Stimulated activated effector memory CD8-positive, alpha-beta T cell treated with anti-CD3 and anti-CD28 coated beads, Interleukin-12 subunit alpha, Interleukin-12 subunit beta, amount 100 ng/mL, for 72 hours (primary cell): ENCODE results near the gene SDHAF1.
"Not testable (repeated sequence)": the region's sequence is repeated elsewhere in the genome, so short reads cannot be mapped to it uniquely, and the experiment has no call there.

Experiments used
- ATAC-seq: fragments of 150-1000 bp; cut with Tn5 transposase; 2 replicates; pipeline ENCODE4 v1.10.0; 2021
- DNase-seq, 2 donors: peaks; one replicate each; pipeline ENCODE4 v3.0.0; 2021 to 2022; ENCODE audit warnings: low spot score in 2 of 2
- H3K27ac Mint-ChIP-seq: one replicate; pipeline ENCODE4 v1.8.0; 2022; ENCODE audit warnings: mild to moderate bottlenecking, mixed read lengths
- H3K36me3 Mint-ChIP-seq: one replicate; pipeline ENCODE4 v1.8.0; 2022; ENCODE audit warnings: mild to moderate bottlenecking, mixed read lengths
- H3K4me1 Mint-ChIP-seq: one replicate; pipeline ENCODE4 v1.8.0; 2022; ENCODE audit warnings: mixed read lengths
- H3K4me3 Mint-ChIP-seq: one replicate; pipeline ENCODE4 v1.8.0; 2022; ENCODE audit warnings: mild to moderate bottlenecking, mixed read lengths
- H3K9me3 Mint-ChIP-seq: one replicate; pipeline ENCODE4 v1.8.0; 2022; ENCODE audit warnings: mixed read lengths

The SDHAF1 gene

GRCh38 chr19:35978271-35978670 is 16.7 kb upstream of the SDHAF1 start:
- H3K9me3 Mint-ChIP-seq = no peaks in the 10 kb centered on the region
- H3K4me1 Mint-ChIP-seq = no peaks in the 10 kb centered on the region
- no peak overlapping the region for H3K27ac Mint-ChIP-seq
- no peaks in the 10 kb centered on the region for H3K36me3 Mint-ChIP-seq
- H3K4me3 Mint-ChIP-seq = no peak overlapping the region
- ATAC-seq = no peak
- DNase-seq = no peak

GRCh38 chr19:35978832-35979365 is 16.1 kb upstream of the SDHAF1 start:
- H3K36me3 Mint-ChIP-seq = no peaks in the 10 kb centered on the region
- H3K4me3 Mint-ChIP-seq = no peak overlapping the region
- H3K27ac Mint-ChIP-seq = no peak overlapping the region
- ATAC-seq (no peak), DNase-seq (no peak)
- no peaks in the 10 kb centered on the region for H3K9me3 Mint-ChIP-seq
- no peaks in the 10 kb centered on the region for H3K4me1 Mint-ChIP-seq

GRCh38 chr19:35980997-35981396 is 14.0 kb upstream of the SDHAF1 start:
- DNase-seq, H3K4me1 Mint-ChIP-seq, H3K36me3 Mint-ChIP-seq, ATAC-seq, H3K27ac Mint-ChIP-seq, H3K9me3 Mint-ChIP-seq, H3K4me3 Mint-ChIP-seq: not testable (repeated sequence)

- DNase-seq (no peak), ATAC-seq (no peak)
- Mint-ChIP-seq H3K4me3 (no peak overlapping the region), H3K4me1 (peaks cover 5% of the 10 kb centered on the region), H3K36me3 (no peaks in the 10 kb centered on the region), H3K27ac (no peak overlapping the region), H3K9me3 (no peaks in the 10 kb centered on the region)
Measured at GRCh38 chr19:35983177-35983576, 11.8 kb upstream of the SDHAF1 start.

- Mint-ChIP-seq H3K4me3 (peak overlapping the region; percentile 55), H3K27ac (no peak overlapping the region), H3K9me3 (no peaks in the 10 kb centered on the region), H3K4me1 (peaks cover 5% of the 10 kb centered on the region), H3K36me3 (no peaks in the 10 kb centered on the region)
- DNase-seq = no peak
- ATAC-seq = no peak
Measured at GRCh38 chr19:35986111-35986510, 8.9 kb upstream of the SDHAF1 start.

GRCh38 chr19:35986664-35987570 is 8.1 kb upstream of the SDHAF1 start:
- H3K4me3 Mint-ChIP-seq = peak overlapping the region; percentile 55
- no peaks in the 10 kb centered on the region for H3K36me3 Mint-ChIP-seq
- ATAC-seq (peak; percentile 58), DNase-seq (no peak)
- no peak overlapping the region for H3K27ac Mint-ChIP-seq
- H3K9me3 Mint-ChIP-seq = no peaks in the 10 kb centered on the region
- H3K4me1 Mint-ChIP-seq = peaks cover 5% of the 10 kb centered on the region

GRCh38 chr19:35987571-35987896 is 7.5 kb upstream of the SDHAF1 start:
- Mint-ChIP-seq H3K9me3 (no peaks in the 10 kb centered on the region), H3K4me1 (peaks cover 5% of the 10 kb centered on the region), H3K27ac (no peak overlapping the region), H3K4me3 (peak overlapping the region; percentile 55), H3K36me3 (no peaks in the 10 kb centered on the region)
- no peak for DNase-seq
- no peak for ATAC-seq

- Mint-ChIP-seq H3K4me3 (no peak overlapping the region), H3K36me3 (no peaks in the 10 kb centered on the region), H3K27ac (no peak overlapping the region), H3K9me3 (no peaks in the 10 kb centered on the region), H3K4me1 (peaks cover 5% of the 10 kb centered on the region)
- DNase-seq (no peak), ATAC-seq (no peak)
Measured at GRCh38 chr19:35988824-35989223, 6.2 kb upstream of the SDHAF1 start.

- DNase-seq (no peak), ATAC-seq (no peak)
- Mint-ChIP-seq H3K36me3 (peaks cover 6% of the 10 kb centered on the region), H3K4me1 (peaks cover 11% of the 10 kb centered on the region), H3K9me3 (no peaks in the 10 kb centered on the region), H3K27ac (no peak overlapping the region), H3K4me3 (no peak overlapping the region)
Measured at GRCh38 chr19:35990156-35990555, 4.8 kb upstream of the SDHAF1 start.

- ATAC-seq (no peak), DNase-seq (no peak)
- Mint-ChIP-seq H3K36me3 (peaks cover 6% of the 10 kb centered on the region), H3K27ac (no peak overlapping the region), H3K4me1 (peaks cover 16% of the 10 kb centered on the region), H3K4me3 (no peak overlapping the region), H3K9me3 (no peaks in the 10 kb centered on the region)
Measured at GRCh38 chr19:35990771-35991730, 3.9 kb upstream of the SDHAF1 start.

- peak overlapping the region; percentile 29 for H3K27ac Mint-ChIP-seq
- H3K4me3 Mint-ChIP-seq = no peak overlapping the region
- H3K4me1 Mint-ChIP-seq = peaks cover 19% of the 10 kb centered on the region
- DNase-seq (no peak), ATAC-seq (no peak)
- peaks cover 11% of the 10 kb centered on the region for H3K36me3 Mint-ChIP-seq
- H3K9me3 Mint-ChIP-seq = no peaks in the 10 kb centered on the region
Measured at GRCh38 chr19:35991731-35992450, 3.1 kb upstream of the SDHAF1 start.

GRCh38 chr19:35992907-35993765 is 1.9 kb upstream of the SDHAF1 start:
- ATAC-seq = no peak
- no peak for DNase-seq
- no peak overlapping the region for H3K27ac Mint-ChIP-seq
- H3K4me3 Mint-ChIP-seq = no peak overlapping the region
- H3K9me3 Mint-ChIP-seq = no peaks in the 10 kb centered on the region
- peaks cover 29% of the 10 kb centered on the region for H3K4me1 Mint-ChIP-seq
- peaks cover 22% of the 10 kb centered on the region for H3K36me3 Mint-ChIP-seq

- ATAC-seq = no peak
- H3K4me1 Mint-ChIP-seq = peaks cover 33% of the 10 kb centered on the region
- H3K27ac Mint-ChIP-seq = no peak overlapping the region
- H3K9me3 Mint-ChIP-seq = no peaks in the 10 kb centered on the region
- peaks cover 29% of the 10 kb centered on the region for H3K36me3 Mint-ChIP-seq
- peak overlapping the region; percentile 87 for H3K4me3 Mint-ChIP-seq
- no peak for DNase-seq
Measured at GRCh38 chr19:35993923-35994598, 927 bp upstream of the SDHAF1 start.

GRCh38 chr19:35996777-35997176 is 1.8 kb downstream of the SDHAF1 start:
- ATAC-seq (no peak), DNase-seq (no peak)
- Mint-ChIP-seq H3K27ac (peak overlapping the region; percentile 85), H3K36me3 (peaks cover 36% of the 10 kb centered on the region), H3K4me1 (peaks cover 42% of the 10 kb centered on the region), H3K4me3 (peak overlapping the region; percentile 87), H3K9me3 (no peaks in the 10 kb centered on the region)
